ENCODE measurements around the gene PAH. TPM values are rescaled to one million over a fixed set of nuclear protein-coding genes. Genes with fewer than 3 reads are reported as not detected.
A peak's percentile ranks its signal among the peaks of the same experiment; 100 is the strongest.

The PAH gene
- total RNA-seq, 2 experiments from 2014 or later = not detected

- Histone ChIP-seq H3K4me3 (ENCODE audit: low read length) (no peak overlapping the region), H3K27ac (ENCODE audit: low read depth in 1 of 2, low read length in 2 of 2) (no peak overlapping the region), H3K27me3 (ENCODE audit: control insufficient read depth in 1 of 2, insufficient read depth in 2 of 2, low read length in 2 of 2) (peaks cover 69 to 98% of the 10 kb centered on the region in 2 experiments), H3K36me3 (ENCODE audit: insufficient read depth, low read length) (no peaks in the 10 kb centered on the region), H3K9me3 (ENCODE audit: control insufficient read depth in 1 of 2, insufficient read depth in 1 of 2, low read length in 2 of 2) (peaks cover 8 to 24% of the 10 kb centered on the region in 2 experiments), H3K4me1 (ENCODE audit: insufficient read depth, low read length) (peaks cover 15% of the 10 kb centered on the region)
- no peak for TF ChIP-seq CTCF (IDR thresholded peaks at IDR 0.05)
- ChIA-PET CTCF (no interaction called here), POLR2A (no interaction called here)
- H3K36me3 Mint-ChIP-seq (ENCODE audit: low read depth) = no peaks in the 10 kb centered on the region
- peak overlapping the region; percentile 5 for H3K4me3 Mint-ChIP-seq
- no peak for ATAC-seq (ENCODE audit: poor library complexity)
- H3K9me3 Mint-ChIP-seq = peaks cover 6% of the 10 kb centered on the region
- peaks cover 95% of the 10 kb centered on the region for H3K27me3 Mint-ChIP-seq
- intact Hi-C loops (cut with DNase I, micrococcal nuclease) = no loop called here
- H3K27ac Mint-ChIP-seq = no peak overlapping the region
- no peak for DNase-seq
- peaks cover 18% of the 10 kb centered on the region for H3K4me1 Mint-ChIP-seq (ENCODE audit: low read depth)
These were observed 45.5 kb upstream of the PAH start for GRCh38 chr12:102962532-102962931.

- Histone ChIP-seq H3K4me1 (ENCODE audit: insufficient read depth, low read length) (peaks cover 22% of the 10 kb centered on the region), H3K36me3 (ENCODE audit: insufficient read depth, low read length) (no peaks in the 10 kb centered on the region), H3K9me3 (ENCODE audit: control insufficient read depth in 1 of 2, insufficient read depth in 1 of 2, low read length in 2 of 2) (peaks cover 8 to 25% of the 10 kb centered on the region in 2 experiments), H3K27ac (ENCODE audit: low read depth in 1 of 2, low read length in 2 of 2) (no peak overlapping the region), H3K27me3 (ENCODE audit: control insufficient read depth in 1 of 2, insufficient read depth in 2 of 2, low read length in 2 of 2) (peaks cover 72 to 96% of the 10 kb centered on the region in 2 experiments), H3K4me3 (ENCODE audit: low read length) (no peak overlapping the region)
- DNase-seq (no peak), ATAC-seq (ENCODE audit: poor library complexity) (no peak)
- ChIA-PET CTCF (no interaction called here), POLR2A (no interaction called here)
- H3K36me3 Mint-ChIP-seq (ENCODE audit: low read depth) = no peaks in the 10 kb centered on the region
- H3K9me3 Mint-ChIP-seq = peaks cover 6% of the 10 kb centered on the region
- peaks cover 95% of the 10 kb centered on the region for H3K27me3 Mint-ChIP-seq
- H3K4me3 Mint-ChIP-seq = no peak overlapping the region
- intact Hi-C loops (cut with DNase I, micrococcal nuclease) = no loop called here
- TF ChIP-seq CTCF (IDR thresholded peaks at IDR 0.05) = no peak
- no peak overlapping the region for H3K27ac Mint-ChIP-seq
- peaks cover 18% of the 10 kb centered on the region for H3K4me1 Mint-ChIP-seq (ENCODE audit: low read depth)
These were observed 44.4 kb upstream of the PAH start for GRCh38 chr12:102961466-102961855.

GRCh38 chr12:102960766-102961465 is 43.9 kb upstream of the PAH start:
- H3K27me3 ChIP-seq (ENCODE audit: control insufficient read depth in 1 of 2, insufficient read depth in 2 of 2, low read length in 2 of 2) = peaks cover 72 to 96% of the 10 kb centered on the region in 2 experiments
- no peaks in the 10 kb centered on the region for H3K36me3 ChIP-seq (ENCODE audit: insufficient read depth, low read length)
- H3K9me3 Mint-ChIP-seq = peaks cover 6% of the 10 kb centered on the region
- H3K4me3 Mint-ChIP-seq = no peak overlapping the region
- peaks cover 8 to 28% of the 10 kb centered on the region in 2 experiments for H3K9me3 ChIP-seq (ENCODE audit: control insufficient read depth in 1 of 2, insufficient read depth in 1 of 2, low read length in 2 of 2)
- no peak overlapping the region for H3K4me3 ChIP-seq (ENCODE audit: low read length)
- H3K4me1 Mint-ChIP-seq (ENCODE audit: low read depth) = peaks cover 18% of the 10 kb centered on the region
- ATAC-seq (ENCODE audit: poor library complexity) = no peak
- H3K27me3 Mint-ChIP-seq = peaks cover 92% of the 10 kb centered on the region
- H3K36me3 Mint-ChIP-seq (ENCODE audit: low read depth) = no peaks in the 10 kb centered on the region
- H3K27ac Mint-ChIP-seq = no peak overlapping the region
- H3K27ac ChIP-seq (ENCODE audit: low read depth in 1 of 2, low read length in 2 of 2) = no peak overlapping the region
- H3K4me1 ChIP-seq (ENCODE audit: insufficient read depth, low read length) = peaks cover 22% of the 10 kb centered on the region
- intact Hi-C loops (cut with DNase I, micrococcal nuclease) = no loop called here
- CTCF ChIA-PET = no interaction called here
- no peak for DNase-seq
- POLR2A ChIA-PET = no interaction called here
- no peak for TF ChIP-seq CTCF (IDR thresholded peaks at IDR 0.05)

Data from CD4-positive, alpha-beta T cell (primary cell).